GM19397 (cell line): ENCODE data around the gene RRM2.
"Not testable (repeated sequence)": the region's sequence is repeated elsewhere in the genome, so short reads cannot be mapped to it uniquely, and the experiment has no call there.

Source experiments
- ATAC-seq: cut with Tn5 transposase; IDR thresholded peaks from one replicate; pipeline ENCODE4 v1.9.1; 2021; ENCODE audit warnings: mild to moderate bottlenecking, moderate library complexity; ENCODE audit not compliant: unreplicated experiment

The RRM2 gene

DNA sequence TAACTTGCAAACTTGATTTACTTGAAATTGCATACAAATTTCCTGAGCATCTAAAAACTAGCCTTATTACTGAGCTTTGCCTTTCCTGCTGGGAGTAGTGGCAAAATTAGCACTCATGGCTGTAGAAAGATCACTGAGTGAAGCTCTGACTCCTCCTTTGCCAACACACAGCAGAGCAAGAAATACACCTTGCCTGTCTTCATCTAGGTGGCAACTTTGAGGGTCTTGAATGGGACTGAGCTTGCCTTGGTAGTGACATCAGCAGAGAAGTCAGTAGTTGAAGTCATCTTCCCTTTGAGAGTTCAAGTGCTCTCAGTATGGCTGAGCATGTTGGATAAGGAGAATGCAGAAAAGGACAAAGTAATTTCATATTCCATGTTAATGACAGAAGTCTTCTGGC, 5.9 kb downstream of the RRM2 start:
- no peak for ATAC-seq

DNA sequence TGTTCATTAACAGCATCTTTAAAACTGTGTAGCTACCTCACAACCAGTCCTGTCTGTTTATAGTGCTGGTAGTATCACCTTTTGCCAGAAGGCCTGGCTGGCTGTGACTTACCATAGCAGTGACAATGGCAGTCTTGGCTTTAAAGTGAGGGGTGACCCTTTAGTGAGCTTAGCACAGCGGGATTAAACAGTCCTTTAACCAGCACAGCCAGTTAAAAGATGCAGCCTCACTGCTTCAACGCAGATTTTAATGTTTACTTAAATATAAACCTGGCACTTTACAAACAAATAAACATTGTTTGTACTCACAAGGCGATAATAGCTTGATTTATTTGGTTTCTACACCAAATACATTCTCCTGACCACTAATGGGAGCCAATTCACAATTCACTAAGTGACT, 7.0 kb downstream of the RRM2 start:
- ATAC-seq = no peak

DNA sequence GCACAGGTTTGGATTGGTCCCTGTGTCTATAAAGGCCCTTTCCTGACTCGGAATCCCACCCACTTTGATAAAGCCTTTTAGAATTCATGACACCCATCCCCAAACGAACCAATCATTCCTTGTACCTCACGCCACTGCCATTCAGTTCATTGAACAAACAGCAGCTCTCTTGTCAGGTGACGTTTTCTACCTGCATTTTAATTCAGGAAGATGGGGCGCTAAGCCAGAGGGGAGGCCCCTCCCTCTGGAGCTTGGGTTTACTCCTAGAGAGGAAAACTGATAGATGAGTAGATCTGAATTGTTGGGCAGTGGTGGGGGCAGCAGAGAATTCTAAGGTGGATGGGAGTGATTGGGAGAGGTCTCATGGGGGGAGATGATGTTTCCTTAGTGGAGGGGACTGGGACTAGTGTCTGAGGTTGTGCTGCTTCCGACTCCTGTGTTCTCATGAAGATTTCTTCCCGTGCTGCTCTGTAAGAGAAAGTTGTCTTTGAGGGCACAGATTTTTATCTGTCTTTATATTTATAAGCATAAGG, 9.6 kb downstream of the RRM2 start:
- ATAC-seq = no peak

GRCh38 chr2:10132596-10132995, 10.1 kb downstream of the RRM2 start:
- ATAC-seq = no peak

DNA sequence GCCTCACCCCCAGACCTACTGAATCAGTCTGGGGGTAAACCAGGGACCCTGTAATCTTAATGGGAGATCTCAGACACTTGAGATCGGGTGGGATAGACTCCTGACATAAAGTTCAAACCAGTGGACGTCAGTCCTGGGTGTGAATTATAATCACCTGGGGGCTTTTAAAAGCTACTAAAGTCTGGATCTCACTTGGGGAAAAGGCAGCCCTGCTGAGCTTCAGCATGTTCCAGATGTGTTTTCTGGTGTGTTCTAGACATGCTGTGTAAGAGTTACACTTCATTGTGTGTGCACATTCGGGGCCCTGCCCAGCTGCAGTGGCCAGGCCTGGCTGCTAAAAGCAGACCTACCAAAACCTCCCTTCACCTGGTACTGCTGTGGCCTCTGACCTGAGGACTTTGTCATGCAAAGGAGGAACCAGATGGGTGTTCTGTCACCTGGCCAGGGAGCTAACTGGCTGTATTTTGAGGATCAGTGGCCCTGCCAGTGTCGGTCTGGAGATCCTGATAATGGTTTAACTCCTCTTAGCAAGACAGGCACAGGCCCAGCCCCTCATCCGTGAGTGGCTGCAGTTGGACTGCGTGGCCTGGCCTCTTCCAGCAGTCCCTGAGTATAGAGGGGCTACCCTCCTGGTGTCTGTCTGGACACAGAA, 10.6 kb downstream of the RRM2 start:
- ATAC-seq = no peak

GRCh38 chr2:10135296-10136089, 13.0 kb downstream of the RRM2 start:
- no peak for ATAC-seq

GRCh38 chr2:10136101-10136934, 13.8 kb downstream of the RRM2 start:
- no peak for ATAC-seq

DNA sequence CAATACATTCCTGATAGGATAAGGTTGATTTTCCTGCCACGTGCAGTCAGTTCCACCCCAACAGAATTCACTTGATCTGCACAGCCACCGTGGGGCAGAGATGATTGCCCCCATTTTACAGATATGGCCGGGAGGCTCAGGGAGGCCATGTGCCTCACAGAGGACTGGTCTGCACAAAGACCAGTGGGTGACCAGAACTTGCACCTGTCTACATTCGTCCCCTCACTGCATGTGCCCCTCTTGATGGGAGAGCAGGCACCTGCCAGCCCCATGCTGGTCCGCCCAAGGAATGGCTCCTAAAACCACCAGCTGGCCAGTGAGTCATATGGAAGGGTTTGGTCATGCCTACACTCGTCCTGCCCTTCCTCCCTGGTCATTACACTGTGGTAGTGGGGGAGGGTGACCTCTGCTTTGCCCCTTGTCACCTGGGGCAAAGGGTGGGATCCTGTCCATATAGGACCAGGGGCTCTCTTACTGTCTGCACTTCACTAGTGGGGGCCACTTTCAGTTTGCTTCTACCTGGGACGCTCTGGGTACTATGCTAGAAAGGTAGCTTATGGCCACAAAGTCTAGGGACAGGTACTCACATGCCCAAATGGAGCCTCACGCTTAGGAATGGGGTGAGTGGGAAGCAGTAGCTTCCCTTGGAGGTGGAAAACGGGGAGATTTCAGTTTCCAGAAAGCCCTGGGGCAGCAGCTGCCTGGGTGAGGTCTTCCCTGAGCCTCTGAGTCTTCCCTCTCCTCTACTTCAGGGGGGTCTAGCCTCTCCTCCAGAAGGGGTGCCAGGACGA, 14.7 kb downstream of the RRM2 start:
- no peak for ATAC-seq

GRCh38 chr2:10139536-10139935, 17.0 kb downstream of the RRM2 start:
- no peak for ATAC-seq

GRCh38 chr2:10140841-10141610, 18.5 kb downstream of the RRM2 start:
- ATAC-seq = no peak

DNA sequence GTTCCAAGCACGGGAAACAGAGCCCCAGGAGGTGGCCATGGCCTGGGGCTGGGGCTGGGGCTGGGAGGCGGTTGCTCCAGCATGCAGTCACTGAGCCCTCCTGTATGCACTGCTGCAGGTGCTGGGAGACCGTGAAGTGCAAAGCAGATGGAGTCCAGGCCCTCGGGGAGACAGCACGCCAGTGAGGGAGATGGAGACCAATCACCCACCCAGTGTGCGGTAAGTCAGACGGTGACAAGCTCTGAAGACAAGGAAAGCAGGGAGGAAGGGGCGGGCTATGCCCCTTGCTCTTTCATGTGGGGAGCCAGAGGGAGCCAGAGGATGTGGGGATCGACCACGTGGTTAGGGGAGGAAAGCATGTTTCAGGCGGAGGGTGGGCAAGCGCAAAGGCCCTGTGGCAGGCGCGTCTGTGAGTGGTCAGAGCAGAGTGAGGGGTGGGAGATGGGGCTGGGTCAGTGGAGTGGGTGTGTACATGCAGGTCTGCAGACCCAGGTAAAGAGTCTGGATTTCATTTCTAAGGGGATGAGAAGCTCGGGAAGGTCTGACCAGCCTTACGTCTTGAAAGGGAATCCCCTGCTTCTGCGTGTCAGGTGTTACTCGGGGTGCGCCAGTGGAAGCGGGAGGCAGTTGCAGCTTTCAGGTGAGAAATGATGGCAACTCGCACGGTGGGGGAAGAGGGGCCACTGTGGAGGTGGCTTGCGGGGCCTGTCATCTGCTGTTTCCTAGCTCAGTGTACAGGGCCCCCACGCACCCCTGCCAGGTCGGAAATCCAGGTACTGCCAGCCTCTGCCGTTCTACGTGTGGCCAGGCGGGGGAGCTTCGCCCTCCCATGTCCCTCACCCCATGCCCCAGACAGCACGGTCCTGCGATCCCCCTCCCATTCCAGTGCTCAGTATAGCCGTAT, 19.4 kb downstream of the RRM2 start:
- no peak for ATAC-seq

GRCh38 chr2:10142640-10142965, 20.1 kb downstream of the RRM2 start:
- ATAC-seq = no peak

DNA sequence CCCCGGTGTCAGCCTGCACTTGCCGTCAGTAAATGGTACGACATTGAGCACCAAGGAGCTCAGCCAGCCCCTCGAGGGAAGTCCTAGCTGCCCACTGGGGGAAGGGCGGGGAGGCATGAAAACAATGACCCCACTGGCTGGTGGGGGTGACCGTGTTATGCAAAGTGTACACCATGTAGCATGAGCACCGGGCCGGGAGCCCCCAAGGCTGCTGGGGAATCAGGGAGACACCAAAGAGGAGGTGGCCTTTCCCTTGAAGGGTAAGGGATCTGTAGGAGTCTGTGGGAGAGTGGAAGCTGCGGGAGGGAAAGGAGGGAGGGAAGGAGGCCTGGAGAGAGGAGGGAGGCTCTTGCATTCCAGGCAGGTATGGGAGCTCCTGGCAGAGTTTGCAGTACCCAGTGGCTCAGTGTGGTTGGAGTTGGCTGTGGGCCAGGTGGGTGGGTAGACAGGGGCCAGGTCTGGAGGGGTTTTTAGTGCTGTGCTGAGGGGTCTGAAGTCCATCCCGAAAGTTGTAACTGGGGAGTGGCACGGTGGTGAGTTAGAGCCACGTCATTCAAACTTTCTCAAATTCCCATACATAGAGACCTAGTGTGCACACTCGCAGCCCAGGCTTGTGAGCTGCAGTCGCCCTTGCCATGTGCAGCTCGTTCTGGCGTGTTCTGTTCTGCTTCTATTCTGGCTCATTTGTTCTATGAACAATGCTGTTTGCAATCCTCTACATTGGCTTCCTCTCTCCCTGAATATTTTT, 22.4 kb downstream of the RRM2 start:
- no peak for ATAC-seq

DNA sequence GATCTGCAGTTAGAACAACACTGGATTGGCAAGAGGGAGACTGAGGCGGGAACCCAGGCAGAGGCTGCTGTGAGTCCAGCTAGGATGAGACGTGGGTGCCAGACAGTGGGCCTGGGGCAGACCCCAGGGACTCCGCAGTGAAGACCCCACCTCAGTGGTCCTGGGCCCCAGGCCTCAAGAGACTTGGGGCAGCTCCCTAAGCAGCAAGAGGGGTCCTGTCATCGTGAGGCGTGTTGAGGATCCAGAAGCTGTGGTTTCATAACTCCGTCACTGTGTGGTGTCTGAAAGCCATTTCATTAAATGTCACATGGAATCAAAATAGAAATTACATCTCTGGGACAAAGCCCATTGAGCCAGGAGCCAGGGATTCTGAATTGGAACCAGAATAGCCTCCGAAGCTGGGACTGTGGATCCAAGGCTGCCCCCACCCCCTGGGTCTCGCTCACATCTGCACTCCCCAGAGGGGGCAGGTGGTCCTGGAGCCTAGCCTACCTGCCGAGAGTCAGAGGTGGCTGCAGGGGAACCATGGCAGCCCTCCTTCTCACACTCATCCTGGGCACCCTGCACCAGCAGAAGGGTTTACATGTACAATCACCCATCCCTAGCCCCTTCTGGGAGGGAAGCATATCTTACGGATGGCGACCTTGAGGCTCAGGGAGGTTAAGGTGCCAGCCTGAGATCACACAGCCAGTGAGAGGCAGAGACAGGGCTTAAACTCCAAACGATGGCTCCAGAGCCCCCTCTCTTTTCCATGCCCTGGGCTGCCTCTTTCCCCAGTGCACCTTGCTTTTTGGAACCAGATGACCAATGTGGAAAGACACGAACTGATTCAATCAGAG, 23.2 kb downstream of the RRM2 start:
- no peak for ATAC-seq

GRCh38 chr2:10146366-10147005, 23.9 kb downstream of the RRM2 start:
- no peak for ATAC-seq

GRCh38 chr2:10147050-10147660, 24.6 kb downstream of the RRM2 start:
- ATAC-seq = not testable (repeated sequence)

DNA sequence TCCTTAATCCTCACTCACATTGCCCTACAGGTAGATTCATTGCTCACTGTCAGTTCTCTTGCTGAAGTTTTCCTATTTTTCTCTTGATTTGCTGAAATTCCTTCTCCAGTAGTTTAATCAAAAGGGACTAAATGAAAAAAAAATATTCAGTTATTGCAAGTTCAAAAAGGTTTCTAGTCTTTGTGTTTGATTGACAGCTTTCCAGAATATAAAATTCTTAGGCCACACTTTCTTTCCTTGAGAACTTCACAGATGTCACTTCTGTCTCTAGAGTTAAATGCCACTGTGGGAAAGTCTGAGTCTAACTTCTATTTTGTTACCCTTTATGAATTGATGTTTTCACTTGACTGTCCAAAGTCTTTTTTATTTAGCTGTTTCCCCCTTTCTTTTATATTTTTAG, 25.7 kb downstream of the RRM2 start:
- no peak for ATAC-seq
